ENCODE measurements around the gene VPREB3. TPM values are rescaled to one million over a fixed set of nuclear protein-coding genes. Genes with fewer than 3 reads are reported as not detected.
A peak's percentile ranks its signal among the peaks of the same experiment; 100 is the strongest.

The VPREB3 gene
- total RNA-seq (under 1 TPM in 1 of 6 donors, not detected in 5; 0.78 TPM), polyA plus RNA-seq (under 1 TPM in 1 of 2 donors, not detected in 1; 0.80 TPM)

GRCh38 chr22:23754220-23754919, at the start of gene VPREB3:
VPREB3 (minus strand) TSS chr22:23754425; CDS start chr22:23754363, 62 bp downstream.
- Histone ChIP-seq H3K9me3 (no peaks in the 10 kb centered on the region), H3K4me3 (no peak within 1 kb of the TSS), H3K27me3 (no peaks in the 10 kb centered on the region), H3K27ac (no peak within 1 kb of the TSS), H3K4me1 (peaks cover 0 to 6% (median 5%) of the 10 kb centered on the region in 3 donors), H3K36me3 (no peaks in the 10 kb centered on the region)
- no peak for TF ChIP-seq CTCF (IDR thresholded peaks at IDR 0.05)
- intact Hi-C loops (cut with DNase I) = no loop called here
- WGBS, 2 donors = 84% methylated on average over 14 of the region's 14 CpGs
- FAIRE-seq (no peak), DNase-seq (no peak), ATAC-seq (no peak)

- no peak for DNase-seq
- no peaks in the 10 kb centered on the region for H3K27me3 ChIP-seq
- H3K27ac ChIP-seq = no peak overlapping the region
- H3K9me3 ChIP-seq = no peaks in the 10 kb centered on the region
- intact Hi-C loops (cut with DNase I) = no loop called here
- TF ChIP-seq CTCF (IDR thresholded peaks at IDR 0.05) = no peak
- WGBS, 2 donors = 81 to 90% methylated on average over 21 of the region's 21 CpGs
- ATAC-seq = peak in 1 of 4 donors; percentile 13
- H3K4me1 ChIP-seq = no peaks in the 10 kb centered on the region
- H3K4me3 ChIP-seq = no peak overlapping the region
- H3K36me3 ChIP-seq = peaks cover 0 to 61% (median 26%) of the 10 kb centered on the region in 3 donors
- no peak for FAIRE-seq
Measured at GRCh38 chr22:23803001-23803819, 49.0 kb upstream of the VPREB3 start.

GRCh38 chr22:23801886-23802377, 47.7 kb upstream of the VPREB3 start:
- H3K4me3 ChIP-seq = no peak overlapping the region
- H3K9me3 ChIP-seq = no peaks in the 10 kb centered on the region
- WGBS, 2 donors = 96 to 97% methylated on average over 8 of the region's 8 CpGs
- FAIRE-seq (no peak), ATAC-seq (no peak), DNase-seq (no peak)
- H3K27me3 ChIP-seq = no peaks in the 10 kb centered on the region
- H3K4me1 ChIP-seq = no peaks in the 10 kb centered on the region
- TF ChIP-seq CTCF (IDR thresholded peaks at IDR 0.05) = no peak
- no peak overlapping the region for H3K27ac ChIP-seq
- H3K36me3 ChIP-seq = peaks cover 0 to 63% (median 26%) of the 10 kb centered on the region in 3 donors
- intact Hi-C loops (cut with DNase I) = no loop called here

GRCh38 chr22:23801238-23801821, 47.1 kb upstream of the VPREB3 start:
- no peaks in the 10 kb centered on the region for H3K9me3 ChIP-seq
- intact Hi-C loops (cut with DNase I) = no loop called here
- no peak overlapping the region for H3K27ac ChIP-seq
- no peaks in the 10 kb centered on the region for H3K4me1 ChIP-seq
- no peak for TF ChIP-seq CTCF (IDR thresholded peaks at IDR 0.05)
- no peak for FAIRE-seq
- peaks cover 0 to 63% (median 26%) of the 10 kb centered on the region in 3 donors for H3K36me3 ChIP-seq
- 87 to 89% methylated on average over 11 of the region's 11 CpGs for WGBS, 2 donors
- DNase-seq = no peak
- H3K4me3 ChIP-seq = no peak overlapping the region
- no peaks in the 10 kb centered on the region for H3K27me3 ChIP-seq
- ATAC-seq = no peak
